ACHN (cell line): ENCODE measurements around the gene CACNG7.

ENCODE experiments used
- DNase-seq: peaks from one replicate; pipeline ENCODE4 v3.0.0-alpha.2; 2015
- in situ Hi-C: cut with HindIII; loops from 2 replicates; pipeline ENCODE4 v1.10.0; 2017; ENCODE audit warnings: low sequenced_read_pairs, low pct_ligation_motif_present, low pct_unique_long_range_greater_than_20kb

CACNG7 gene

DNA sequence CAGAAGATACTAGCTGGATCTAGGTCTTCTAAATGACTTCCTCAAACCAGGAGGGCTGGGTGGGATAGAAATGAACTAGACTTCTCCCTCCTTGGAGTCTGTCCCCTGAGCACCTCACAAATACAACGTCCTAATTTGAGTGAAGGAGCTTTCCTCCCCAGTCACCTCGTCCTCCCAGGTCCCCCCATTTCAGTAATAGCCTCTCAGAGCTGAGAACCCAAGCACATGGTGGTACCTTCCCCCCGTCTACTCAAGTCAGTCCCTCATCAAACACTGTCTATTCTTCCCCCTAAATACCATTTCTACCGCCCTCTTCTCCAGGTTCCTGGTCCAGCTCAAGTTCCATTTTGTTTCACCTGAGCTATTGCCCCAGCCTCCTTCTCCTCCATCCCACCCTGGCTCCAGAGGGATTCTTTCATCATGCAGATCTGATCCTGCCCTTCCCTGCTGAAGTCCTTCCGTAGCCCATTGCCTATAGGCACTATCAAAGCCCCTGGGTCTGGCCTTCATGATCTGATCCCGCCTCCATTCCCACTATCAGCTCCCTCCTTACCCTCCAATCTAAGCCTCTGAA lies 32.3 kb upstream of the CACNG7 start:
- no peak for DNase-seq
- in situ Hi-C loops: no loop called here

DNA sequence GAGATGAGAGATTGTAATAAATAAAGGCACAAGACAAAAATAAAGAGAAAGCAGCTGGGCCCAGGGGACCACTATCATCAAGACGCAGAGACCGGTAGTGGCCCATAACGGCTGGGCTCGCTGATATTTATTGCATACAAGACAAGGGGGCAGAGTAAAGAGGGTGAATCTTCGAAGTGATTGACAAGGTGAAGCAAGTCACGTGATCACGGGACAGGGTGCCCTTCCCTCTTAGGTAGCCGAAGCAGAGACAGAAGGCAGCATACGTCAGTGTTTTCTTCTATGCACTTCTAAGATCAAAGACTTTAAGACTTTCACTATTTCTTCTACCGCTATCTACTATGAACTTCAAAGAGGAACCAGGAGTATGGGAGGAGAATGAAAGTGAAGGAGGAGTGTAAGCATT lies 31.7 kb upstream of the CACNG7 start:
- in situ Hi-C loops: no loop called here
- no peak for DNase-seq

DNA sequence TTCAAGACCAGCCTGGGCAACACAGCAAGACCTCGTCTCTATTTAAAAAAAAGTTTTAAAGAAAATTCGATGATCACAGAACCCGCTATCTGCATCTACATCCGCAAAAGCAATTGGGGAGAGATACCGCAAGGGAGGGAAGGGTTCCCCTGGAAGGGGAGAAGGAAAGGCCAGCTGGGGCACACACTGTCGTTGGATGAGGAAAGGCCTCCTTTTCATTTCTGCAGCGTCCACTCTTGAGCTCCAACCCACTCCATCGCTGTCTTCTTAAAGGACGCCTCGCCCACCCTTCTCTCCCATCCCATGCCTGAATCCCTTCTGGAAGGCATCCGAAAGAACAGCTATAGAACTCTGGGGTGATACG lies 30.3 kb upstream of the CACNG7 start:
- DNase-seq: no peak
- in situ Hi-C loops: no loop called here

DNA sequence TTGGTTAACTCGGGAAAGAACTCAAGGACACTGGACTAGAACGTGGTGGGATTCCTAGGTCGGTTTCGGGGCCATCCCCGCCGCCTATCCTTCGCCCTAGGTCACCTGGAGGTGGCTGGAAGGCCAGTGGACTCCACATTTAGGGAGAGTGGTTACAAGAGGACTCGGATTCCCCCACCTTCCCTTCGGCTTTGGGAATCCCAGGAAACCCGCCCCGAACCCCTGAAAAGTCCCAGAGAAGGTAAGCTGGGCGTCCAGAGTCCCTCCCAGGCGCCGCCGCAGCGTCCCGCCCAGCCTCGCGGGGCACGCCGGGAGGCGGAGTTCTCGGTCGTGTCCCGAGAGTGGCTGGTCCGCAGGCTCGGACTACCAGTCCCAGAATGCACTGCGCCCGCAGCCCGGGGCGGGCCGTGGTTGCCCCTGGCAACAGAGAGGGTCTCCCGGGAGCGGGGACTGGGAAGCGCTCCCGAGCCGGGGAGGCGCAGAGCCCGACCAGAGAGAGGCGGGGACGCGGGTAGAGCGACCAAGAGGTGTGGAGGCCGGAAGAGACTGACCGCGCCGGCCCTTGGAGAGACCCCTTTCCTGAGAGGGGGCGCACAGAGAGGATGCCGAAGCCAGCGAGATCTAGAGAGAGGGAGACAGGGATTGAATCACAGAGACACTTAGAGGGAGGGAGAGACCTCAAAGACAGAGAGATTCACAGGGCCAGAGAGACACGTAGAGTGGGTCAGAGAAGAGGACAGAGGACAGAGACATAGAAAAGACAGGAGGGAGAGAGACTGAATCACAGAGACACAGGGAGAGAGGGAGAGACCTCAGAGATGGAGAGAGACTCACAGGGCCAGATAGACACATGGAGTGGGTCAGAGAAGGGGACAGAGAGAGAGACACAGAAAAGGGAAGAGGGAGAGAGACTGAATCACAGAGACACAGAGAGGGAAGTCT lies 29.7 kb upstream of the CACNG7 start:
- in situ Hi-C loops: no loop called here
- no peak for DNase-seq

DNA sequence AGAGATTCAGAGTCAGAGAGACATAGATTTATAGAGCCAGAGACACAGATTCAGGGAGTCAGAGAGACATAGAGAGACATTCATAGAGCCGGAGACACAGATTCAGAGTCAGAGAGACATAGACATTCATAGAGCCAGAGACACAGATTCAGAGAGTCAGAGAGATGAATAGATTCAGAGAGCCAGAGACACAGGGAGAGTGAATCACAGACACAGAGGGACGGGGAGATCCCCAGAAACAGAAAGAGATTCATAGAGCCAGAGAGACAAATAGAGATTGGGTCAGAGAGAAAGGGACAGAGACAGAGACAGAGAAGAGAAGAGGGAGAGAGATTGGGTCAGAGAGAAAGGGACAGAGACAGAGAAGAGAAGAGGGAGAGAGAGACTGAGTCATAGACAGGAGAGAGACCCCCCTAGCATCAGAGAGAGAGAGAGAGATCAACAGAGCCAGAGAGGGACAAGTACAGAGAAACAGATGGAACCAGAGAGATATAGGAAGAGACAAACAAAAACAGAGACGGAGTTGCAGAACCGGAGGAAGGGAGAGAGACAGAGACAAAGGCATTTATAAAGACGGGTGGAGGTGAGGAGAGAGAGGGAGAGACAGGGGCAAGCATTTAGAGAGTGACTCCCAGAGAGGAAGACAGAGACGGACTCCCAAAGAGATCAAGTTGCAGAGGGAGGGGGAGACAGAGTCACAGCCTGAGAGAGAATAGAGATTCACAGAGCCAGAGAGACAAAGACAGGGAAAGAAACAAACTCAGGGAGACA lies 28.2 kb upstream of the CACNG7 start:
- DNase-seq: no peak
- in situ Hi-C loops: no loop called here

DNA sequence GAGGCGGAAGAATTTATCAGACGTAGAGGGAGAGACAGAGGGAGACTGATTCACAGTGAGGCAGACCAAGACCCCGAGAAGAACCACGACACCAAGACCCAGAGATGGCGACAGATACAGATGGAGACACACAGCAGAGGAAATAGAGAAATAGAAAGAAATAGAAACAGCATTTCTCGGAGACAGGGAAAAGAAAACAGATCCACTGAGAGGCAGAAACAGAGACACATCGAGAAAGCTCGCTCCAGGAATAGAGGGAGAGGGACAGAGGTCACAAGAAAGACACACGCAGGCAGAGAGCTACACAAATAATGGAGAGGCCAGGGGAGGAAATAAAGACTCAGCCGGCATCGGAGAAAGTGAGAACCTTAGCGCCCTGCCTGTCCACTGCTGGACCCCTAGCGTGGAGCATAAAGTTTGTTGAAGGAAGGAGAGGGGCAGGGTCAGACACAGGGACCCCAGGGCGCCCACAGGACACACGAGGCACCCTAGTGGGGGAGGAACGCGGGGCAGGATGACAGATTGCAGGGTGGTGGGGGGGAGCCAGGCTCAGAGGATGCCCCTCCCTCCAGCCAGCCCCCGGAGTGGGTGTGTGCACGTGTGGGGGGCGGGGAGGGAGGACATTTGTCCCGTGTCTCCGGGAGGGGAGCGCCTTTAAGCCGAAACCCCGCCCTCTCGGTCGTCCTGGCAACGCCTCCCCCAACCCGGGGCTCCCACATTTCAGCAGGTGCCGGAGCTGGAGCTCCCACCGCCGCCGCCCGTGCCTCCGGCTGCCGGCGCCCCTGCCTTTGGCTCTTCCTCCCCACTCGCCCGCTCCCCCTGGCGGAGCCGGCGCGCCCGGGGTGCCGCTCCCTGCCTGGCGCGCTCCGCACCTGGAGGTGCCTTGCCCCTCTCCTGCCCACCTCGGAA lies 27.3 kb upstream of the CACNG7 start, which contains the start of gene PRKCG:
Gene PRKCG (plus strand): TSS at position 716 of the 909 bp plus-strand sequence. CDS start 298 bp downstream, outside the sequence.
- in situ Hi-C loops: no loop called here
- DNase-seq: no peak

DNA sequence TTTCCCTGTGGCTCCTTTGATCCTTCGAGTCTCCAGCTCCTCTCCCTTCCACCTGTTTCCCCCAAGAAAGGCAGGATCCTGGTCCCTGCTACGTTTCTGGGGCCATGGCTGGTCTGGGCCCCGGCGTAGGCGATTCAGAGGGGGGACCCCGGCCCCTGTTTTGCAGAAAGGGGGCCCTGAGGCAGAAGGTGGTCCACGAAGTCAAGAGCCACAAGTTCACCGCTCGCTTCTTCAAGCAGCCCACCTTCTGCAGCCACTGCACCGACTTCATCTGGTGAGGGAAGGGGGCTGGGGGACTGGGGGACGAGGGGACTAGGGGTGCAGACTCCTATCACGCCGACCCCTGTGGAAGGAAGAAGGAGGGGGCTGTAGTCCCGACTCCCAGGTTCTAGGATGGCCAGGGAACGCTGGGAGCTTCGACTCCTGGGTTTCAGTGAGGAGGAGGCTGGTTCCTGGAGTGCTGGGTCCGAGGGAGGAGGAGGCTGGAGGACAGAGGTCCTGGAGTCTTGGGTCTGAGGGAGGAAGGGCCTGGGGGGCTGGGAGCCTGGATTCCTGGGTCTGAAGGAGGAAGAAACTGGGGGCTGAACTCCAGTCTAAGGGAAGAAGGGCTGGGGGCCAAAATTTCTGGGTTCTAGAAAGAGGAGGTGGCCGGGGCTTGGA lies 26.6 kb upstream of the CACNG7 start:
- in situ Hi-C loops: no loop called here
- no peak for DNase-seq

DNA sequence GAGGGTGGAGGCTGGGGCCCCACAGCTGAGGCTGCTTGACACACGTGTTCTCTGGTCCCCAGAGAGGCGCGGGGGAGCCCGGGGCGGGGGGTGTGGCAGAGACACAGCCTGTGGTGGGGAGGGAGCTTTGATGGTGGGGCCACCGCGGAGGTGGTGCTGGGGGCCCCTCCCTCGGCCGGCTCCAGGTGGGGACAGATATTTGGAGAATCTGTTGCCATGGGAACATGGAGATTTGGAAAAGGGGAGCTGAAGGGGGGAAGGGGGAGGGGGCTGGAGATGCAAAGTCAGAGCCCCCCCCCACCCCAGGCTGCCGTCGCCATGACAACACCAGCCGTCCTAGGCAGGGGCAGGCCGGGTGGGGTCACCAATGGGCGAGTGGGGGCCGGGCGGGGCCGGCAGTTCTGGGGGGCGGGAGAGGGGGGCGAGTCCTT lies 25.8 kb upstream of the CACNG7 start:
- in situ Hi-C loops: no loop called here
- DNase-seq: no peak

DNA sequence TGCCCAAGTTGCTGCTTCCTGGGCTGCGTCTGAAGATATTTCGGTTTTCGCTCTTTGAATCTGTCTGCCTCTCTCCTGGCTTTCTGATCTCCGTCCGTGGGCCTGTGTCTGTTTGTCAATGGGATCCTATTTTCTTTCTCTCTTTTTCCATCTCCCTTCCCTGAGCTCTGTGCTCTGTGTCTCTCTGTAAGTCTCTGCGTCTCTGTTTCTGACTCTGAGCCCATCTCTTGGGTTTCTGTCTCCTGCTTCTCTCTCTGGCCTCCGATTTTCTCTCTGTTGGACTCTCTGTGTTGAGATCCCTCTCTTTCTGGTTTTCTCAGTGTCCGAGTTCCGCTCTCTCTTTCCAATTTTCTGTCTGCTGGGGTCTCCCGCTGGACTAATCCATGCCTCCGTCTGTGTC lies 25.3 kb upstream of the CACNG7 start:
- in situ Hi-C loops: no loop called here

DNA sequence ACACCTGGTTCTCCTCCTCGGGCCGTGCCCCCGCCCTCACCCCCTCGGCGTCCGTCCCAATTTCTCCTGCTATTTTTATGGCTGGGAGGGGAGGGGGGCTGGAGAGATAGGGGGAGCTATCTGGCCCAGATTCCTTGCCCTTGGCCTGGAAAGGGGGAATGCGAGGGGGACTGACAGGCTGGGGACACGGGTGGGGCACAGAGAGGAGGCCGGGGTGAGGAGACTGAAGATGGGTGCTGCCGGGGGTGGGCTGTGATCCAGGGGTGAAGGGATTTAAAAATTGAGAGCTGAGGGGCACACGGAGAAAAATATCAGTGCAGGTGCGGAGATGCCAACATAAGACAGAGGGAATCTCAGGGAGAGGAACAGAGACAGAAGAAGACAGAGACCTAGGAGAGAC lies 24.8 kb upstream of the CACNG7 start:
- no peak for DNase-seq
- in situ Hi-C loops: no loop called here

More for the DNA sequence above, 25.3 kb upstream of the CACNG7 start:
- no peak for DNase-seq

DNA sequence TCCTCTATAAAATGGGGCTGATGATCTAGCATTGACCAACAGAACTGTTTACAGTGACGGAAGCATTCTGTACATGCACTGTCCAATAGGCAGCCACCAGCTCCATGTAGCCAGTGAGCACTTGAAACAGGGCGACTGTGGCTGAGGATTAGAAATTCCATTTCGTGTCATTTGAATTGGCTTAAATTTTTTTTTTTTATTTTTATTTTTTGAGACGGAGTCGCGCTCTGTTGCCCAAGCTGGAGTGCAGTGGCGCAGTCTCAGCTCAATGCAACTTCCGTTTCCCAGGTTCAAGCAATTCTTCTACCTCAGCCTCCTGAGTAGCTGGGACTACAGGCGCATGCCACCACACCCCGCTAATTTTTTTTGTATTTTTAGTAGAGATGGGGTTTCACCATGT lies 24.0 kb upstream of the CACNG7 start:
- DNase-seq: no peak
- in situ Hi-C loops: no loop called here

DNA sequence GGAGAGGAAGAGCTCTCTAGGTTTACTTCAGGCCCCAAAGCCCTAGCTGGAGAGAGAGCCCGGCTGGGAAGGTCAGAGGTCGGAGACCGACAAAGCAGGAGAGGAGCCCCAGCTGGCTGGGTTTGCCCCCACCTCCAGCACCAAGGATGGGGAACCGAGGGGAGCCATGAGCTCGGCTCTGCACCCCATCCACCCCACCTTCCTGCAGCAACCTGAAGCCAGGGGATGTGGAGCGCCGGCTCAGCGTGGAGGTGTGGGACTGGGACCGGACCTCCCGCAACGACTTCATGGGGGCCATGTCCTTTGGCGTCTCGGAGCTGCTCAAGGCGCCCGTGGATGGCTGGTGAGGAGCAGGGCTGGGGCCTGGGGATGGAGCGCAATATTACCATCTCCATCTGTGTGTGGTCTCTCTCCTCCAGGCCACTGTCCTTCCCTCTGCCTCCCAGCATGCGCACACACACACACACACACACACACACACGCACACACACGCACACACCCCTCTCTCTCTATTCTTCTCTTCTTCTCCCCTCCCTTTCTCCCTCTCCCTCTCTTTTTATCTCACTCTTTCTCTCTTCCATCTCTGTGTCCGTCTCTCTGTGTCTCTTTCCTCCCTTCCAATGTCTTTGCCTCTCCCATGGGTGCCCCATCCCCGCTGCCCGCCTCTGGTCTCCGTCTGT lies 16.6 kb upstream of the CACNG7 start:
- in situ Hi-C loops: no loop called here
- DNase-seq: no peak

DNA sequence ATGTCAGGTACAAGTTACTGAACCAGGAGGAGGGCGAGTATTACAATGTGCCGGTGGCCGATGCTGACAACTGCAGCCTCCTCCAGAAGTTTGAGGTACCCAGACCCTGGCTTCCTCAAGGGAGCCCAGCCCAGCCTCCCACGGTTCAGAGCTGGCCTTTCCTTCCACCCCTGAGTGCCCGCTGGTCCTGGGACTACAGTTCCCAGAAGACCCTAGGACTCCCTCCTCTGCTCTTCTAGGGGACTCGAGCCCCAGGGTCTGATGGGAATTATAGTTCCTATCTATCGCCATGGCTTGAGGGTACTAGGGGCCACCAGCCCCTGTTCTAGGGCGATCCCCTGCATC lies 16.1 kb upstream of the CACNG7 start:
- in situ Hi-C loops: no loop called here
- no peak for DNase-seq

DNA sequence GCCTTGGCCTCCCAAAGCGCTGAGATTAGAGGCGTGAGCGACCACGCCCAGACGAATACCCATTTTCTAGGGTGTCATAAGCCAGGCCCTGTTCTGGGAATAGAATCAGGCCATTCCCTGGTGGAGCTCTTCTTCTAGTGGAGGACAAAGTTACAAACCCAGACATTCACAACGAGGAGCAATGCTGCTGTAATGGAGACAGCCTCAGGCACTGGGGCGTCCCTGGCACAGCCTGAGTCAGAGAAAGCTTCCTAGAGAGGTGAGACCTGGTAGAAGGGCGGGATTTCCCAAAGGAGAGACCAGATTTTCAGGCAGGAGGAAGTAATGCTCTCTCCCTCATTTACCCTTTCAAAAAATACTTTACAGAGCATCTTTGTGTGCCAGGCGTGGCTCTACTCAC lies 14.4 kb upstream of the CACNG7 start:
- in situ Hi-C loops: no loop called here
- no peak for DNase-seq

DNA sequence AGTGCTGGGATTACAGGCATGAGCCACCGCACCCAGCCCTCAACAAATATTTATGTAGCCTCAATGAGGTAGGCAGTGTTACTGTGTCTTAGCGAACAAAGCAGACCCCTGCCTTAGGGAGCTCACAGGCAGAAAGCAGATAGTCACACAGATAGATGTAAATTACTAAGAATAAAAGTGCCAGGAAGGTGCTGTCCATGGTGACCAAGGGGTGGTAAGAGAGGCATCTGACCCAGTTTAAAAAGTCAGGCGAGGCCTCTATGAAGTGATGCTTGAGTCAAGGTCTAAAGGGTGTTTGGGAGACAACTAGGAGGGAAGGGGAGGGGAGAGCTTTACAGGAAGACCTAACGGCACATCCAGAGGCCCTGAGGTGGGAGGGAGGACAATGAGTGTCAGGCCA lies 12.4 kb upstream of the CACNG7 start:
- in situ Hi-C loops: no loop called here
- DNase-seq: no peak

DNA sequence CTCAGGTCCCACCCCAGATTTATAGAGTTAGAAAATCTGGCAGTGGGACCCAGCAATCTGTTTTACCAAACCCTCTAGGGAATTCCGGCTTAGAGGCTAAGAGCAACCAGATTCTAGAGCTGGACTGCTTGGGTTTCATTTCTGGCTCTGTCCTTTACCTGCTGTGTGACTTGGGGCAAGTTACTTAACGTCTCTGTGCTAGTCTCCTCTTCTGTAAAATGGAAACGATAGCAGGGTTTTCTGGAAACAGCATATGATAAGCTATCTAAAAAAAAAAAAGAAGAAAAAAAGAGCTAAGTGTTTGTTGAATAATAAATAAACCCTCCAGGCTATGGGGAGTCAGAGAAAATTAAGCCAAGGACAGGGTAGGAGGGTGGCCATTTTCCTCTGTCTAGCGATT lies 11.6 kb upstream of the CACNG7 start:
- no peak for DNase-seq
- in situ Hi-C loops: no loop called here

DNA sequence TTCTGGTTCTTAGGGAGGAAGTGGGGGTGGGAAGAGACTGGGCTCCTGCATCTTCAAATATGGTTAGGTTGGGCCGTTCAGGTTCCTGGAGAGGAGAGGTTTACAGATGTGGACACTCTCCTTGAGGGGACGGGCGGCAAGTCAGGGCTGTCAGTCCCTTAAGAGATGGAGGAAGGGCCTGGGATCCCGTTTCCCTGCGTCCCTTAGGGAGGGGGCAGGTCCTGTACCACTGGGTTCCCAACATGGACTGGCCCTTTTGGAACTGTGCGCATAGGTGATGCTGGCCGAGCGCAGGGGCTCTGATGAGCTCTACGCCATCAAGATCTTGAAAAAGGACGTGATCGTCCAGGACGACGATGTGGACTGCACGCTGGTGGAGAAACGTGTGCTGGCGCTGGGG lies 10.9 kb upstream of the CACNG7 start:
- in situ Hi-C loops: no loop called here
- DNase-seq: no peak
